Pancreas (tissue), 10 donors: ENCODE data around the gene DGCR8. TPM values are rescaled to one million over a fixed set of nuclear protein-coding genes. Genes with fewer than 3 reads are reported as not detected.

Experiments used
- ATAC-seq, 4 donors: fragments of 200-7000 bp; cut with Tn5 transposase; one replicate each; pipeline versions ENCODE4 v1.8.0 to v1.9.1; 2020; ENCODE audit warnings: mild to moderate bottlenecking in 4 of 4, moderate library complexity in 4 of 4
- DNase-seq, 6 donors: peaks; one replicate each; pipeline ENCODE4 v3.0.0-alpha.2; 2020
- FAIRE-seq: peaks from 2 replicates; lab custom pipeline; 2012; peaks lifted over from hg19 to GRCh38; lab: Jason Lieb, UNC
- H3K27ac ChIP-seq, 4 donors: fragments of 200-600 bp; sonication (generic); 1 replicate in 3 of 4; 2 replicates in 1 of 4; pipeline versions ENCODE4 v1.5.0 to v1.8.0; 2020
- H3K27me3 ChIP-seq, 4 donors: fragments of 200-600 bp; one replicate each; pipeline ENCODE4 v1.8.0; 2021
- H3K36me3 ChIP-seq, 3 donors: fragments of 200-600 bp; sonication (generic) in 1 of 3; one replicate each; pipeline versions ENCODE4 v1.5.0 to v1.8.0; 2020 to 2021
- H3K4me1 ChIP-seq, 3 donors: fragments of 200-600 bp; one replicate each; pipeline ENCODE4 v1.8.0; 2021
- H3K4me3 ChIP-seq, 4 donors: fragments of 200-600 bp; sonication (generic) in 2 of 4; one replicate each; pipeline versions ENCODE4 v1.5.0 to v1.8.0; 2020 to 2021
- H3K9me3 ChIP-seq, 4 donors: fragments of 200-600 bp; one replicate each; pipeline ENCODE4 v1.8.0; 2021
- CTCF ChIP-seq, 4 donors: fragments of 200-600 bp; sonication (generic) in 3 of 4; IDR thresholded peaks; one replicate each; pipeline versions ENCODE4 v1.5.0 to v1.8.0; 2021; ENCODE audit warnings: antibody characterized with exemption in 4 of 4
- WGBS, 2 donors: extraction: QIAGEN DNeasy Blood & Tissue Kit; methylation state at CpG; one replicate each; pipeline ENCODE4 v1.1.7; 2013; 5-methylcytosine and 5-hydroxymethylcytosine counted together
- intact Hi-C, 3 donors: fragments of 100-400 bp; cut with DNase I; formaldehyde crosslinking; loops; one replicate each; pipeline versions ENCODE4 v1.11.1 to v1.14.2; 2022
- microRNA-seq, 2 donors: library from miRNA; unstranded; fragments of <30 nt; microRNA quantifications; one replicate each; pipeline versions ENCODE4 to v1.1.0, GENCODE V29; 2019 to 2020
- polyA plus RNA-seq, 2 donors: library from polyadenylated mRNA; stranded (reverse); fragments of 200-250 nt; gene quantifications; one replicate each; pipeline ENCODE4 v1.2.3, GENCODE V29; 2013
- total RNA-seq, 6 donors: library from RNA; stranded (reverse); fragmentation: NEBNext Ultra II Directional in 4 of 6; extraction: Animal tissue kit (Norgen Biotek cat#: 25700) in 4 of 6; gene quantifications; one replicate each; pipeline versions ENCODE4 v1.2.1 to v1.2.4, GENCODE V29; 2021 to 2023
- donor health status: healthy with polysubstance abuse.
- donor health status: DM: no; HTN: no; CAD: no; lungs with moderate emphysema.
- donor health status: DM: no; HTN: no; CAD: no.
- donor health status: control.
- donor health status: control.
- donor health status: Bipolar disorder and iron deficiency.
- donor health status: DM: yes; HTN: yes; CAD: no.
- donor health status: DM: no; HTN: no; CAD: no.
- donor health status: DM: no; HTN: no; CAD: no.
- donor health status: DM: yes; HTN: yes; CAD: no.

DGCR8 gene
- total and polyA plus RNA-seq, 8 donors = 14.9 to 31.9 (median 18.9) TPM

GRCh38 chr22:20160041-20160440 is 80.0 kb downstream of the DGCR8 start:
- no peak overlapping the region for H3K4me3 ChIP-seq
- intact Hi-C loops = no loop called here
- H3K27me3 ChIP-seq = no peaks in the 10 kb centered on the region
- ATAC-seq (no peak), FAIRE-seq (no peak), DNase-seq (no peak)
- no peaks in the 10 kb centered on the region for H3K36me3 ChIP-seq
- H3K9me3 ChIP-seq = no peaks in the 10 kb centered on the region
- no peak for TF ChIP-seq CTCF (IDR thresholded peaks at IDR 0.05)
- H3K4me1 ChIP-seq = no peaks in the 10 kb centered on the region
- no peak overlapping the region for H3K27ac ChIP-seq
- WGBS, 2 donors = 73 to 85% methylated on average over 10 of the region's 10 CpGs

Small RNA genes lying within 50 kb of the gene (microRNA-seq; reads per million reads assigned to microRNA genes)
- gene MIR185 (398 to 872 reads per million in 2 donors), gene MIR6816 (0.29 to 0.77 reads per million in 2 donors)

Other genes with a start within 250 kb of the DGCR8 start
- 1 to 10 TPM; 2.1 to 4.6 (median 3.4) TPM for gene GNB1L, start 225.4 kb upstream of the DGCR8 start, total RNA-seq
- 1 to 10 TPM; 3.5 to 4.8 TPM for gene GNB1L, start 225.4 kb upstream of the DGCR8 start, polyA plus RNA-seq
- 10 to 100 TPM in 1 of 6 donors, 1 to 10 TPM in 5; 3.7 to 12.4 (median 7.8) TPM for gene RTL10, start 225.4 kb upstream of the DGCR8 start, total RNA-seq
- 10 to 100 TPM in 1 of 2 donors, 1 to 10 TPM in 1; 9.2 to 11.5 TPM for gene RTL10, start 225.4 kb upstream of the DGCR8 start, polyA plus RNA-seq
- 10 to 100 TPM; 48.9 to 95.0 (median 62.3) TPM for gene COMT, start 138.5 kb upstream of the DGCR8 start, total RNA-seq
- gene COMT, start 138.5 kb upstream of the DGCR8 start, polyA plus RNA-seq = 10 to 100 TPM; 47.9 to 87.8 TPM
- gene TXNRD2, start 138.4 kb upstream of the DGCR8 start, total RNA-seq = 10 to 100 TPM in 5 of 6 donors, 1 to 10 TPM in 1; 9.6 to 16.9 (median 13.6) TPM
- gene TXNRD2, start 138.4 kb upstream of the DGCR8 start, polyA plus RNA-seq = 10 to 100 TPM; 33.7 to 41.6 TPM
- gene ARVCF, start 63.4 kb upstream of the DGCR8 start, total RNA-seq = 10 to 100 TPM in 3 of 6 donors, 1 to 10 TPM in 3; 5.0 to 19.4 (median 9.5) TPM
- gene ARVCF, start 63.4 kb upstream of the DGCR8 start, polyA plus RNA-seq = 10 to 100 TPM; 52.5 to 57.8 TPM
- gene TANGO2, start 59.1 kb upstream of the DGCR8 start, total RNA-seq = 10 to 100 TPM in 3 of 6 donors, 1 to 10 TPM in 3; 4.0 to 18.3 (median 9.6) TPM
- gene TANGO2, start 59.1 kb upstream of the DGCR8 start, polyA plus RNA-seq = 10 to 100 TPM; 16.5 to 20.4 TPM
- gene RANBP1, start 35.9 kb downstream of the DGCR8 start, total RNA-seq = 10 to 100 TPM; 25.1 to 40.4 (median 34.3) TPM
- 10 to 100 TPM; 26.8 to 44.0 TPM for gene RANBP1, start 35.9 kb downstream of the DGCR8 start, polyA plus RNA-seq
- gene TRMT2A, start 37.0 kb downstream of the DGCR8 start, total RNA-seq = 10 to 100 TPM; 23.8 to 37.3 (median 30.1) TPM
- gene TRMT2A, start 37.0 kb downstream of the DGCR8 start, polyA plus RNA-seq = 100 to 1,000 TPM; 120 TPM
- gene ZDHHC8, start 51.6 kb downstream of the DGCR8 start, total RNA-seq = 10 to 100 TPM; 20.0 to 37.7 (median 25.0) TPM
- 10 to 100 TPM; 47.7 to 51.8 TPM for gene ZDHHC8, start 51.6 kb downstream of the DGCR8 start, polyA plus RNA-seq
- gene CCDC188, start 70.8 kb downstream of the DGCR8 start, total RNA-seq = 1 to 10 TPM in 1 of 6 donors, under 1 TPM in 4, not detected in 1; 0.31 to 1.0 (median 0.38) TPM
- gene CCDC188, start 70.8 kb downstream of the DGCR8 start, polyA plus RNA-seq = 1 to 10 TPM; 5.2 to 7.1 TPM
- 1 to 10 TPM in 5 of 6 donors, under 1 TPM in 1; 0.88 to 7.4 (median 1.9) TPM for gene RTN4R, start 188.1 kb downstream of the DGCR8 start, total RNA-seq
- gene RTN4R, start 188.1 kb downstream of the DGCR8 start, polyA plus RNA-seq = 1 to 10 TPM; 1.7 TPM
- gene DGCR6L, start 239.8 kb downstream of the DGCR8 start, total RNA-seq = 10 to 100 TPM; 17.2 to 23.5 (median 21.6) TPM
- 10 to 100 TPM; 49.2 to 53.4 TPM for gene DGCR6L, start 239.8 kb downstream of the DGCR8 start, polyA plus RNA-seq